Measurements from ENCODE around the gene PEX1.
"Not testable (repeated sequence)": the region's sequence is repeated elsewhere in the genome, so short reads cannot be mapped to it uniquely, and the experiment has no call there.

The PEX1 gene

GRCh38 chr7:92504563-92504962, 23.8 kb downstream of the PEX1 start:
- no peak for DNase-seq (ENCODE audit: low read depth)

- DNase-seq (ENCODE audit: low read depth): no peak
Measured at GRCh38 chr7:92503767-92504166, 24.6 kb downstream of the PEX1 start.

- DNase-seq (ENCODE audit: low read depth): no peak
Measured at GRCh38 chr7:92498557-92498956, 29.8 kb downstream of the PEX1 start.

GRCh38 chr7:92496876-92497275, 31.4 kb downstream of the PEX1 start:
- no peak for DNase-seq (ENCODE audit: low read depth)

GRCh38 chr7:92489634-92490033, 38.7 kb downstream of the PEX1 start:
- DNase-seq (ENCODE audit: low read depth): no peak

GRCh38 chr7:92487804-92488203, 40.5 kb downstream of the PEX1 start:
- DNase-seq (ENCODE audit: low read depth): no peak

GRCh38 chr7:92485974-92486373, 42.3 kb downstream of the PEX1 start:
- no peak for DNase-seq (ENCODE audit: low read depth)

GRCh38 chr7:92485267-92485892, 42.9 kb downstream of the PEX1 start:
- DNase-seq (ENCODE audit: low read depth): no peak

- not testable (repeated sequence) for DNase-seq (ENCODE audit: low read depth)
Measured at GRCh38 chr7:92484226-92484625, 44.1 kb downstream of the PEX1 start.

- DNase-seq (ENCODE audit: low read depth): not testable (repeated sequence)
Measured at GRCh38 chr7:92483624-92484023, 44.7 kb downstream of the PEX1 start.

- not testable (repeated sequence) for DNase-seq (ENCODE audit: low read depth)
Measured at GRCh38 chr7:92479146-92479545, 49.2 kb downstream of the PEX1 start.

- no peak for DNase-seq (ENCODE audit: low read depth)
Measured at GRCh38 chr7:92478711-92479110, 49.6 kb downstream of the PEX1 start.

GRCh38 chr7:92478095-92478494, 50.2 kb downstream of the PEX1 start:
- no peak for DNase-seq (ENCODE audit: low read depth)

- DNase-seq (ENCODE audit: low read depth): not testable (repeated sequence)
Measured at GRCh38 chr7:92477681-92478080, 50.6 kb downstream of the PEX1 start, which contains the start of gene ERVW-1. ERVW-1 (minus strand) TSS chr7:92477946; CDS start chr7:92470381, 7,565 bp downstream.

GRCh38 chr7:92475851-92476590, 52.3 kb downstream of the PEX1 start:
- DNase-seq (ENCODE audit: low read depth): not testable (repeated sequence)

GRCh38 chr7:92475261-92475770, 53.0 kb downstream of the PEX1 start:
- not testable (repeated sequence) for DNase-seq (ENCODE audit: low read depth)

- DNase-seq (ENCODE audit: low read depth): not testable (repeated sequence)
Measured at GRCh38 chr7:92473989-92474388, 54.3 kb downstream of the PEX1 start.

- DNase-seq (ENCODE audit: low read depth): not testable (repeated sequence)
Measured at GRCh38 chr7:92468589-92468988, 59.7 kb downstream of the PEX1 start.

GRCh38 chr7:92466682-92467081, 61.6 kb downstream of the PEX1 start:
- no peak for DNase-seq (ENCODE audit: low read depth)

- DNase-seq (ENCODE audit: low read depth): no peak
Measured at GRCh38 chr7:92464515-92464914, 63.8 kb downstream of the PEX1 start.

GRCh38 chr7:92462560-92462959, 65.8 kb downstream of the PEX1 start:
- no peak for DNase-seq (ENCODE audit: low read depth)

GRCh38 chr7:92461027-92462003, 67.0 kb downstream of the PEX1 start:
- DNase-seq (ENCODE audit: low read depth): no peak

Data from stimulated activated CD8-positive, alpha-beta memory T cell treated with anti-CD3 and anti-CD28 coated beads, Interleukin-15, amount 100 ng/mL, for 1 hour (primary cell).